Left ventricle myocardium inferior (tissue), 1 donor: ENCODE results near the gene EME1. TPM values are rescaled to one million over a fixed set of nuclear protein-coding genes. Genes with fewer than 3 reads are reported as not detected.

Experiments used
- DNase-seq: peaks from one replicate; pipeline ENCODE4 v3.0.0-alpha.2; 2020
- H3K27ac ChIP-seq: fragments of 200-600 bp; replicated peaks from 2 replicates; pipeline ENCODE4 v1.8.0; 2021
- H3K27me3 ChIP-seq: fragments of 200-600 bp; 2 replicates; pipeline ENCODE4 v1.8.0; 2021; ENCODE audit warnings: low read depth
- H3K36me3 ChIP-seq: fragments of 200-600 bp; 2 replicates; pipeline ENCODE4 v1.8.0; 2021
- H3K4me1 ChIP-seq: fragments of 200-600 bp; 2 replicates; pipeline ENCODE4 v1.8.0; 2021
- H3K4me3 ChIP-seq: fragments of 200-600 bp; 2 replicates; pipeline ENCODE4 v1.8.0; 2021; ENCODE audit warnings: mild to moderate bottlenecking, moderate library complexity
- H3K9me3 ChIP-seq: fragments of 200-600 bp; replicated peaks from 2 replicates; pipeline ENCODE4 v1.8.0; 2021
- intact Hi-C: fragments of 100-400 bp; cut with micrococcal nuclease; formaldehyde crosslinking; loops from one replicate; pipeline ENCODE4 v1.11.0; 2022
- total RNA-seq: library from RNA; stranded (reverse); fragmentation: NEBNext Ultra II Directional; extraction: Animal tissue kit (Norgen Biotek cat#: 25700); gene quantifications from one replicate; pipeline ENCODE4 v1.2.1, GENCODE V29; 2021
- TF ChIP-seq, protein P1 (sequence below): fragments of 200-600 bp; IDR thresholded peaks from 2 replicates; pipeline ENCODE4 v1.8.0; 2021; ENCODE audit warnings: antibody characterized with exemption, mild to moderate bottlenecking, borderline replicate concordance
- donor health status: DM: no; HTN: yes; CAD: no; lungs with severe emphysema.

The EME1 gene
- total RNA-seq, 1 donor from 2014 or later, result 0.74 TPM

DNA sequence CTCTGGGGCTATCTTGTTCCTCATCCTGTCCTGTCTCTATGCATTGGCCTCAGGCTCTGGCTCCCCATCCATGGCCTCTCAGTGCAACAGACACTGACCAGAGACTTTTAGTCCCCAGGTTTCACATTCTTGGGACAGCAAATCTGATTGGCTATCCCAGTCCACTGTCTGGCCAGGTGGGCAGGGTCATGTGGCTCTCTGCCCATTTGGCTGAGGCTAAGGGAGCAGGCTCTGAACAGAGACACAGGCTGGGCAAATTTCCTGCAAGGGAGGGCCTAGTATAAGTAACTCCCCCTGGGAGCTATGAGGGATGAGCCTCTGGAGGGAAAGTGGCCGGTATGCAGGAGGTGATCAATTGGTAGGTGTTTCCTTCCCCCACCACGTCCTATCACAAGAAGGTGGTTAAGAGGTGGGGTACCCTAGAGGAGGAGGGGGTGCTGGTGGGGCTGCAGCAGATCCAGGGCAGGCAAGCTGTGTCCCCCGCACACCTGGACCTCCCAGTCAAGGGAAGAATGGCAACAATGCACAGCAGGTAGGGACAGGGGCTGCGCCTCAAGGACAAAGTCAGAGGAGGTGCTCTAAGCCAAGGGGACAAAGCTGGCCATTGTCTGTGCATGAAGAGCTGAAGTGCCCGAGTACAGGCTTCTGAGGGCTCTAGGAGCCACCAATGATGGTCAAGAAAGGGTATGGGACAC is 13.9 kb upstream of the EME1 start:
- no peak for DNase-seq
- no peaks in the 10 kb centered on the region for H3K27me3 ChIP-seq
- peaks cover 22% of the 10 kb centered on the region for H3K4me1 ChIP-seq
- H3K27ac ChIP-seq, result no peak overlapping the region
- H3K4me3 ChIP-seq, result no peak overlapping the region
- intact Hi-C loops, result no loop called here
- TF ChIP-seq, protein P1, sequence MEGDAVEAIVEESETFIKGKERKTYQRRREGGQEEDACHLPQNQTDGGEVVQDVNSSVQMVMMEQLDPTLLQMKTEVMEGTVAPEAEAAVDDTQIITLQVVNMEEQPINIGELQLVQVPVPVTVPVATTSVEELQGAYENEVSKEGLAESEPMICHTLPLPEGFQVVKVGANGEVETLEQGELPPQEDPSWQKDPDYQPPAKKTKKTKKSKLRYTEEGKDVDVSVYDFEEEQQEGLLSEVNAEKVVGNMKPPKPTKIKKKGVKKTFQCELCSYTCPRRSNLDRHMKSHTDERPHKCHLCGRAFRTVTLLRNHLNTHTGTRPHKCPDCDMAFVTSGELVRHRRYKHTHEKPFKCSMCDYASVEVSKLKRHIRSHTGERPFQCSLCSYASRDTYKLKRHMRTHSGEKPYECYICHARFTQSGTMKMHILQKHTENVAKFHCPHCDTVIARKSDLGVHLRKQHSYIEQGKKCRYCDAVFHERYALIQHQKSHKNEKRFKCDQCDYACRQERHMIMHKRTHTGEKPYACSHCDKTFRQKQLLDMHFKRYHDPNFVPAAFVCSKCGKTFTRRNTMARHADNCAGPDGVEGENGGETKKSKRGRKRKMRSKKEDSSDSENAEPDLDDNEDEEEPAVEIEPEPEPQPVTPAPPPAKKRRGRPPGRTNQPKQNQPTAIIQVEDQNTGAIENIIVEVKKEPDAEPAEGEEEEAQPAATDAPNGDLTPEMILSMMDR, result no peak
- H3K9me3 ChIP-seq, result no peaks in the 10 kb centered on the region
- H3K36me3 ChIP-seq, result peaks cover 54% of the 10 kb centered on the region

DNA sequence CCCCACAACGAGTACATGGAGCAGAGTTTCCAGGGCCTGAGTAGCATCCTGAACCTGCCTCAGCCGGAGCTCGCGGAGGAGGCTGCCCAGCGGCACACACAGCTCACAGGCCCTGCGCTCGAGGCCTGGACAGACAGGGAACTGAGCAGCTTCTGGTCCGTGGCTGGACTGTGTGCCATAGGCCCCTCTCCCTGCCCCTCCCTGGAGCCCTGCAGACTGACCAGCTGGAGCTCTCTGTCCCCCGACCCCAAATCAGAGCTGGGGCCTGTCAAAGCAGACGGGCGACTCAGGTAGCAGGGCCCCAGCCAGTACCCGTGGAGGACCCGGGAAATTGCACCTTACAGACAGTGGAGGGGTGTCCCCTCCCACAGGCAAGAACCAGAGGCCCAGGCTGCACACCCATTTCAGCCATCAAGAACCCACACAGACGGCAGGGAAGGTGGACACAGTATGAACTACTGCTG is 13.0 kb upstream of the EME1 start:
- intact Hi-C loops, result no loop called here

DNA sequence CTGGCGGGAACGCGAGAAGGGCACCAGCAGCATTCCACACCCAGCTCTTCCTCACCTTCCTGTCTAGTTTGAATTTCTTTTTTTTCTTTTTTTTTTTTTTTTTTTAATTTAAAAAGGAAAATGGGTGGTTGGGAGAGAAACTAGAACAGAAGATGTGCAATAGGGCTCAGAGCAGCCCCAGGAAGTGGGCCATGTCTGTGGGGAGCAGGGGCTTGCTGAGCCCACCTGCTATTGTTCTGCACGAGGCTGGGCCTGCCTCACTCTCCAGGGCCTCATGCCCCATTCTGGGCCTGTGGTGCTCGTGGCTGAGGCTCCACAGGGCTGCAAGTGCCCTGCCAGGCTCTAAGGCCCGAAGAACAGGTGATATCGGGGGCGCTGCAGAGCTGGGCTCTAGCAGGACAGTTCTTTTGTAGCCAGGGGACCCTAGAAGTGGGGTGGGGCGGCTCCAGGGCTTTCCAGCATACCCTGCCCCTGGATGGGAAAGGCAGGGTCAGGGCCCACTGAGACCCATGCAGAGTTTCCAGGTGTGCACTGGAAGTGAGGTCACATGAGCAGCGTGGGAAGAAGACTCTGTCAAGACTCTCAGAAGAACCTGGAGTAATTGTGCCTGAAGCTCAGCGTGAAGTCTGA is 12.4 kb upstream of the EME1 start:
- Histone ChIP-seq H3K27ac (no peak overlapping the region), H3K36me3 (peaks cover 44% of the 10 kb centered on the region), H3K9me3 (no peaks in the 10 kb centered on the region), H3K27me3 (no peaks in the 10 kb centered on the region), H3K4me1 (peaks cover 22% of the 10 kb centered on the region), H3K4me3 (no peak overlapping the region)
- intact Hi-C loops, result no loop called here
- DNase-seq, result no peak
- TF ChIP-seq, protein P1, result no peak

More for the DNA sequence above, 13.0 kb upstream of the EME1 start:
- Histone ChIP-seq H3K4me1 (peaks cover 22% of the 10 kb centered on the region), H3K36me3 (peaks cover 45% of the 10 kb centered on the region), H3K27ac (no peak overlapping the region), H3K9me3 (no peaks in the 10 kb centered on the region), H3K4me3 (no peak overlapping the region), H3K27me3 (no peaks in the 10 kb centered on the region)
- TF ChIP-seq, protein P1, result no peak
- no peak for DNase-seq

GRCh38 chr17:50361561-50362480 is 11.2 kb upstream of the EME1 start:
- no peaks in the 10 kb centered on the region for H3K27me3 ChIP-seq
- intact Hi-C loops, result no loop called here

GRCh38 chr17:50362661-50363060 is 10.4 kb upstream of the EME1 start:
- intact Hi-C loops, result no loop called here
- H3K27ac ChIP-seq, result no peak overlapping the region
- no peak for DNase-seq
- H3K9me3 ChIP-seq, result no peaks in the 10 kb centered on the region
- TF ChIP-seq, protein P1, result no peak
- H3K27me3 ChIP-seq, result no peaks in the 10 kb centered on the region
- peaks cover 44% of the 10 kb centered on the region for H3K36me3 ChIP-seq
- H3K4me1 ChIP-seq, result peaks cover 22% of the 10 kb centered on the region
- no peak overlapping the region for H3K4me3 ChIP-seq

More at GRCh38 chr17:50361561-50362480, 11.2 kb upstream of the EME1 start:
- peaks cover 44% of the 10 kb centered on the region for H3K36me3 ChIP-seq
- no peaks in the 10 kb centered on the region for H3K9me3 ChIP-seq
- no peak for DNase-seq
- peaks cover 22% of the 10 kb centered on the region for H3K4me1 ChIP-seq
- TF ChIP-seq, protein P1, result peak; percentile 76
- no peak overlapping the region for H3K4me3 ChIP-seq
- peak overlapping the region; percentile 32 for H3K27ac ChIP-seq
